HG03469 (cell line): ENCODE measurements around the gene GSK3B.
"Not testable (repeated sequence)": the region's sequence is repeated elsewhere in the genome, so short reads cannot be mapped to it uniquely, and the experiment has no call there.

ENCODE experiments used
- ATAC-seq: cut with Tn5 transposase; IDR thresholded peaks from one replicate; pipeline ENCODE4 v1.9.1; 2021; ENCODE audit warnings: mild to moderate bottlenecking, moderate library complexity, moderate number of reproducible peaks; ENCODE audit not compliant: unreplicated experiment

The GSK3B gene

GRCh38 chr3:120021523-120021922 is 72.7 kb downstream of the GSK3B start:
- no peak for ATAC-seq

GRCh38 chr3:120018299-120018698 is 75.9 kb downstream of the GSK3B start:
- ATAC-seq, result no peak

GRCh38 chr3:120017692-120018091 is 76.6 kb downstream of the GSK3B start:
- no peak for ATAC-seq

- no peak for ATAC-seq
Observed at GRCh38 chr3:120013481-120013880, 80.8 kb downstream of the GSK3B start.

- not testable (repeated sequence) for ATAC-seq
Observed at GRCh38 chr3:120005741-120006140, 88.5 kb downstream of the GSK3B start.

GRCh38 chr3:120004008-120004498 is 90.2 kb downstream of the GSK3B start:
- ATAC-seq, result not testable (repeated sequence)

GRCh38 chr3:119998166-119998565 is 96.1 kb downstream of the GSK3B start:
- ATAC-seq, result no peak

GRCh38 chr3:119990888-119991287 is 103.4 kb downstream of the GSK3B start:
- ATAC-seq, result no peak

GRCh38 chr3:119989981-119990655 is 104.1 kb downstream of the GSK3B start:
- ATAC-seq, result no peak

GRCh38 chr3:119986812-119987211 is 107.4 kb downstream of the GSK3B start:
- ATAC-seq, result not testable (repeated sequence)

GRCh38 chr3:119981386-119981785 is 112.9 kb downstream of the GSK3B start:
- ATAC-seq, result no peak

GRCh38 chr3:119978554-119979208 is 115.6 kb downstream of the GSK3B start:
- no peak for ATAC-seq

- ATAC-seq, result no peak
Observed at GRCh38 chr3:119977353-119977752, 116.9 kb downstream of the GSK3B start.

GRCh38 chr3:119976214-119976613 is 118.0 kb downstream of the GSK3B start:
- ATAC-seq, result no peak

GRCh38 chr3:119974656-119975055 is 119.6 kb downstream of the GSK3B start:
- ATAC-seq, result no peak

GRCh38 chr3:119973018-119973646 is 121.1 kb downstream of the GSK3B start:
- ATAC-seq, result no peak

GRCh38 chr3:119969759-119970158 is 124.5 kb downstream of the GSK3B start:
- no peak for ATAC-seq

- ATAC-seq, result no peak
Observed at GRCh38 chr3:119967353-119968006, 126.8 kb downstream of the GSK3B start.

GRCh38 chr3:119965692-119966091 is 128.6 kb downstream of the GSK3B start:
- no peak for ATAC-seq

GRCh38 chr3:119964294-119964693 is 130.0 kb downstream of the GSK3B start:
- no peak for ATAC-seq

GRCh38 chr3:119955972-119956371 is 138.3 kb downstream of the GSK3B start:
- ATAC-seq, result no peak
